Thyroid gland (tissue), 4 donors: ENCODE measurements around the gene RPGR.
A peak's percentile ranks its signal among the peaks of the same experiment; 100 is the strongest.

ENCODE experiments used
- POLR2A ChIP-seq, 2 donors: fragments of 450-650 bp; IDR thresholded peaks; one replicate each; pipeline ENCODE4 v1.6.1; 2017; ENCODE audit warnings: antibody characterized with exemption in 2 of 2, mild to moderate bottlenecking in 2 of 2, moderate library complexity in 1 of 2
- TF ChIP-seq, protein P1 (sequence below), 6 experiments: fragments of 200-600 bp in 3 of 6; fragments of 450-650 bp in 3 of 6; sonication (generic) in 3 of 6; IDR thresholded peaks; one replicate each; pipeline ENCODE4 v1.5.1; 2016 to 2019; ENCODE audit warnings: antibody characterized with exemption in 6 of 6, mild to moderate bottlenecking in 2 of 6, inconsistent platforms in 1 of 6, moderate library complexity in 1 of 6

DNA sequence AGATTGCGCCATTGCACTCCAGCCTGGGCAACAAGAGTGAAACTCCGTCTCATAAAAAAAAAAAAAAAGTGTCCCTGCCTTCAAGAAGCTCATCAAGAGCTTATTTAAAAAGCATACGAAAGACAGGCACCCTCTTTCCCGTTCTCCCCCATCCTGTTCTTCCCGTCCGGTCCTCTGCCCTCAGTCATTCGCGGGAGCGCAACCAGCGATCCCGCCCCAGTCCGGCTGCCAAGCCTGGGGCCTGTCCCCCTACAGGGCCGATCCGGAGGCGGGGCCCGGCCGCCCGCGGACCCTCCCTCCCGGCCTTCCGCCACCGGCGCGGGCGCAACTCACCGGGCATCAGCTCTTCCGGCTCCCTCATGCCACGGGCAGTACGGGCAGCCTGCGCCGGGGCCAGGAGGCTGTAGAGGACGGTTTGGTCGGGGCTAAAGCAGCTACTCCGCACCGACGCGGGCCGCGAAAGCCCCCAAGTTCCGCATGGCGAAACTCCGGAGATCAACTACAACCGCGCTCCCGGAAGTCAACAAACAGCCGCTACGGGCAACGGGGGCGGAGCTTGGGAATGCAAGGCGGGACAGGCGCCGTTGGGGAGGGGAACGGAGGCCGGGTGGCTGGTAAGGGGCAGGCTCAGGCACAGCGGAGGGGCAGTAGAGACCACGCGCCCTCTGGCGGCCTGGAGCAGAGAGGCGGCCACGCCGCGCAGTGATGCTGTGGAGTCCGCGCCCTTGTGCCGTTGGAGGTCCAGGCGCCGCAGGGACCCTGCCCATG, at the start of gene RPGR:
- TF ChIP-seq POLR2A (IDR thresholded peaks at IDR 0.05), result peak in 1 of 2 donors; percentile 55
- TF ChIP-seq, protein P1, sequence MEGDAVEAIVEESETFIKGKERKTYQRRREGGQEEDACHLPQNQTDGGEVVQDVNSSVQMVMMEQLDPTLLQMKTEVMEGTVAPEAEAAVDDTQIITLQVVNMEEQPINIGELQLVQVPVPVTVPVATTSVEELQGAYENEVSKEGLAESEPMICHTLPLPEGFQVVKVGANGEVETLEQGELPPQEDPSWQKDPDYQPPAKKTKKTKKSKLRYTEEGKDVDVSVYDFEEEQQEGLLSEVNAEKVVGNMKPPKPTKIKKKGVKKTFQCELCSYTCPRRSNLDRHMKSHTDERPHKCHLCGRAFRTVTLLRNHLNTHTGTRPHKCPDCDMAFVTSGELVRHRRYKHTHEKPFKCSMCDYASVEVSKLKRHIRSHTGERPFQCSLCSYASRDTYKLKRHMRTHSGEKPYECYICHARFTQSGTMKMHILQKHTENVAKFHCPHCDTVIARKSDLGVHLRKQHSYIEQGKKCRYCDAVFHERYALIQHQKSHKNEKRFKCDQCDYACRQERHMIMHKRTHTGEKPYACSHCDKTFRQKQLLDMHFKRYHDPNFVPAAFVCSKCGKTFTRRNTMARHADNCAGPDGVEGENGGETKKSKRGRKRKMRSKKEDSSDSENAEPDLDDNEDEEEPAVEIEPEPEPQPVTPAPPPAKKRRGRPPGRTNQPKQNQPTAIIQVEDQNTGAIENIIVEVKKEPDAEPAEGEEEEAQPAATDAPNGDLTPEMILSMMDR (IDR thresholded peaks at IDR 0.05), result peak; percentile 41 to 86 (median 56)
